ENCODE results near the gene PPP1R14D. TPM values are rescaled to one million over a fixed set of nuclear protein-coding genes. Genes with fewer than 3 reads are reported as not detected.
A peak's percentile ranks its signal among the peaks of the same experiment; 100 is the strongest.

The PPP1R14D gene
- total RNA-seq, 1 experiment from 2014 or later = not detected

GRCh38 chr15:40782609-40783227 is 45.8 kb downstream of the PPP1R14D start:
- Histone ChIP-seq H4K91ac (ENCODE audit: insufficient read length, low read depth, low read length) (no peak overlapping the region), H2AFZ (ENCODE audit: low read length) (no peak overlapping the region), H3K9me3 (ENCODE audit: control insufficient read depth, low read depth, low read length) (no peaks in the 10 kb centered on the region), H3K79me2 (ENCODE audit: insufficient read depth, low read length) (no peaks in the 10 kb centered on the region), H3K4ac (ENCODE audit: low read depth, low read length) (no peak overlapping the region), H3K27me3 (ENCODE audit: insufficient read depth, low read length) (no peaks in the 10 kb centered on the region), H3K9ac (ENCODE audit: extremely low read depth, insufficient read length, low read length) (no peak overlapping the region), H4K8ac (replicated peaks; ENCODE audit: insufficient read length, low read depth, low read length) (no peak overlapping the region), H3K79me1 (ENCODE audit: insufficient read depth, low read depth, low read length, poor library complexity, severe bottlenecking) (no peaks in the 10 kb centered on the region), H3K4me2 (ENCODE audit: insufficient read depth, insufficient read length, low read length) (no peak overlapping the region), H3K56ac (ENCODE audit: insufficient read length, low read depth, low read length) (no peak overlapping the region), H3K4me1 (ENCODE audit: insufficient read depth, low read length) (peaks cover 7% of the 10 kb centered on the region; the same call in 1 of the 2 replicates), H3K14ac (ENCODE audit: insufficient read depth, low read length) (no peak overlapping the region), H4K20me1 (ENCODE audit: control insufficient read depth, insufficient read depth, insufficient read length) (no peaks in the 10 kb centered on the region), H3K23ac (ENCODE audit: insufficient read length, low read depth, low read length) (no peak overlapping the region), H3K23me2 (ENCODE audit: insufficient read length, low read depth, low read length, poor library complexity, severe bottlenecking) (no peaks in the 10 kb centered on the region), H3K18ac (ENCODE audit: insufficient read length, low read depth, low read length) (no peak overlapping the region), H2AK5ac (ENCODE audit: insufficient read length, low read length) (no peak overlapping the region), H4K5ac (ENCODE audit: insufficient read length, low read depth, low read length) (no peak overlapping the region), H2BK120ac (ENCODE audit: low read depth, low read length, poor library complexity, severe bottlenecking) (no peak overlapping the region), H3T11ph (ENCODE audit: low read length) (no peak overlapping the region), H3K27ac (ENCODE audit: insufficient read length, low read depth, low read length) (no peak overlapping the region), H2BK20ac (ENCODE audit: low read depth, low read length, poor library complexity, severe bottlenecking) (no peak overlapping the region), H2BK12ac (ENCODE audit: insufficient read length, low read depth, low read length) (no peak overlapping the region), H2BK15ac (ENCODE audit: low read depth, low read length) (no peak overlapping the region), H2BK5ac (ENCODE audit: insufficient read length, low read length) (no peak overlapping the region)
- peak; percentile 81 for DNase-seq
- TF ChIP-seq CTCF (conservative IDR thresholded peaks at IDR 0.05) = peak; percentile 70
- Mint-ChIP-seq H3K4me3 (no peak overlapping the region), H3K9me3 (no peaks in the 10 kb centered on the region), H3K27me3 (ENCODE audit: low read depth) (no peaks in the 10 kb centered on the region), H3K36me3 (ENCODE audit: insufficient read depth in 1 of 3, low read depth in 3 of 3) (peaks cover 0 to 16% (median 13%) of the 10 kb centered on the region in 3 experiments; a peak in 6 of 7 replicates), H3K4me1 (peaks cover 36 to 37% of the 10 kb centered on the region in 2 experiments), H3K27ac (peak overlapping the region in 2 of 3 experiments; percentile 1 to 68; a peak in 3 of 7 replicates)
- no CpG with 5 or more reads among the region's 8 CpGs for WGBS (ENCODE audit: extremely low coverage, insufficient read length, low lambda C conversion rate)

Measured in H9 (cell line).